SU-DHL-6 (cell line): ENCODE measurements around the gene AKT1.
"Not testable (repeated sequence)": the region's sequence is repeated elsewhere in the genome, so short reads cannot be mapped to it uniquely, and the experiment has no call there.

Experiments used
- H2AFZ ChIP-seq: fragments of 200-600 bp; sonication (generic); 2 replicates; pipeline ENCODE4 v1.6.1; 2014; ENCODE audit warnings: low read depth, mild to moderate bottlenecking, moderate library complexity, mixed read lengths, antibody characterized with exemption, low read length; ENCODE audit not compliant: severe bottlenecking
- H3F3A ChIP-seq: fragments of 200-600 bp; shearing (Covaris generic); 2 replicates; pipeline ENCODE4 v1.6.0; 2016; ENCODE audit warnings: antibody characterized with exemption, mild to moderate bottlenecking; ENCODE audit not compliant: insufficient read depth
- H3K27ac ChIP-seq: fragments of 200-600 bp; sonication (generic); 2 replicates; pipeline ENCODE4 v1.5.1; 2016; ENCODE audit warnings: low read depth, mild to moderate bottlenecking, low read length, moderate library complexity, mixed read lengths
- H3K27me3 ChIP-seq: fragments of 200-600 bp; sonication (generic), shearing (Covaris generic); 2 replicates; pipeline ENCODE4 v1.6.0; 2014; ENCODE audit warnings: mild to moderate bottlenecking, low read length
- H3K36me3 ChIP-seq: fragments of 200-600 bp; sonication (generic); 2 replicates; pipeline ENCODE4 v1.6.1; 2014; ENCODE audit warnings: mild to moderate bottlenecking, low read length, mixed read lengths
- H3K4me2 ChIP-seq: fragments of 300-600, 200-600 bp; shearing (Covaris generic), sonication (generic); 2 replicates; pipeline ENCODE4 v1.6.0; 2014; ENCODE audit warnings: low read length, low read depth, mild to moderate bottlenecking; ENCODE audit not compliant: poor library complexity, severe bottlenecking
- H3K4me3 ChIP-seq: fragments of 200-600 bp; sonication (generic); 2 replicates; pipeline ENCODE4 v1.5.1; 2014; ENCODE audit warnings: antibody characterized with exemption, low read length, mild to moderate bottlenecking, mixed read lengths; ENCODE audit not compliant: insufficient read depth, poor library complexity, severe bottlenecking
- H3K79me2 ChIP-seq: fragments of 200-600 bp; sonication (generic); 2 replicates; pipeline ENCODE4 v1.6.1; 2014; ENCODE audit warnings: mild to moderate bottlenecking, low read length, moderate library complexity; ENCODE audit not compliant: insufficient read depth
- H3K9ac ChIP-seq: fragments of 200-600 bp; sonication (generic); 2 replicates; pipeline ENCODE4 v1.7.0; 2014; ENCODE audit warnings: mild to moderate bottlenecking, low read length
- H3K9me2 ChIP-seq: fragments of 200-600 bp; sonication (generic); replicated peaks from 2 replicates; pipeline ENCODE4 v1.6.1; 2014; ENCODE audit warnings: low read length; ENCODE audit not compliant: insufficient read depth
- H3K9me3 ChIP-seq: fragments of 200-600 bp; sonication (generic); 2 replicates; pipeline ENCODE4 v1.6.1; 2014; ENCODE audit warnings: low read length, mixed read lengths; ENCODE audit not compliant: insufficient read depth
- H4K20me1 ChIP-seq: fragments of 200-600 bp; sonication (generic); 2 replicates; pipeline ENCODE4 v1.6.1; 2014; ENCODE audit warnings: low read depth, mild to moderate bottlenecking, antibody characterized with exemption, low read length, moderate library complexity, mixed read lengths
- EZH2phosphoT487 ChIP-seq: fragments of 200-600 bp; sonication (generic), shearing (Covaris generic); conservative IDR thresholded peaks from 2 replicates; pipeline ENCODE4 v1.6.1; 2018; ENCODE audit warnings: mild to moderate bottlenecking, antibody characterized with exemption, low read length, moderate library complexity, mixed read lengths
- TF ChIP-seq, protein P1 (sequence below): fragments of 200-600 bp; sonication (generic); IDR thresholded peaks from one replicate; pipeline ENCODE4 v1.5.1; 2017; ENCODE audit warnings: antibody characterized with exemption, mild to moderate bottlenecking, low read length, moderate library complexity; ENCODE audit not compliant: insufficient read depth, poor library complexity, severe bottlenecking

The AKT1 gene

GRCh38 chr14:104843442-104844305 is 48.1 kb upstream of the AKT1 start:
- Histone ChIP-seq H3K9me2 (no peaks in the 10 kb centered on the region), H3K36me3 (no peaks in the 10 kb centered on the region), H3K27ac (no peak overlapping the region), H3K9me3 (no peaks in the 10 kb centered on the region), H2AFZ (no peak overlapping the region), H3K4me2 (no peak overlapping the region), H3K9ac (no peak overlapping the region), H3K27me3 (no peaks in the 10 kb centered on the region), H4K20me1 (no peaks in the 10 kb centered on the region), H3K4me3 (no peak overlapping the region), H3F3A (no peaks in the 10 kb centered on the region), H3K79me2 (no peaks in the 10 kb centered on the region)
- TF ChIP-seq, protein P1, sequence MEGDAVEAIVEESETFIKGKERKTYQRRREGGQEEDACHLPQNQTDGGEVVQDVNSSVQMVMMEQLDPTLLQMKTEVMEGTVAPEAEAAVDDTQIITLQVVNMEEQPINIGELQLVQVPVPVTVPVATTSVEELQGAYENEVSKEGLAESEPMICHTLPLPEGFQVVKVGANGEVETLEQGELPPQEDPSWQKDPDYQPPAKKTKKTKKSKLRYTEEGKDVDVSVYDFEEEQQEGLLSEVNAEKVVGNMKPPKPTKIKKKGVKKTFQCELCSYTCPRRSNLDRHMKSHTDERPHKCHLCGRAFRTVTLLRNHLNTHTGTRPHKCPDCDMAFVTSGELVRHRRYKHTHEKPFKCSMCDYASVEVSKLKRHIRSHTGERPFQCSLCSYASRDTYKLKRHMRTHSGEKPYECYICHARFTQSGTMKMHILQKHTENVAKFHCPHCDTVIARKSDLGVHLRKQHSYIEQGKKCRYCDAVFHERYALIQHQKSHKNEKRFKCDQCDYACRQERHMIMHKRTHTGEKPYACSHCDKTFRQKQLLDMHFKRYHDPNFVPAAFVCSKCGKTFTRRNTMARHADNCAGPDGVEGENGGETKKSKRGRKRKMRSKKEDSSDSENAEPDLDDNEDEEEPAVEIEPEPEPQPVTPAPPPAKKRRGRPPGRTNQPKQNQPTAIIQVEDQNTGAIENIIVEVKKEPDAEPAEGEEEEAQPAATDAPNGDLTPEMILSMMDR = no peak
- no peak for TF ChIP-seq EZH2phosphoT487

DNA sequence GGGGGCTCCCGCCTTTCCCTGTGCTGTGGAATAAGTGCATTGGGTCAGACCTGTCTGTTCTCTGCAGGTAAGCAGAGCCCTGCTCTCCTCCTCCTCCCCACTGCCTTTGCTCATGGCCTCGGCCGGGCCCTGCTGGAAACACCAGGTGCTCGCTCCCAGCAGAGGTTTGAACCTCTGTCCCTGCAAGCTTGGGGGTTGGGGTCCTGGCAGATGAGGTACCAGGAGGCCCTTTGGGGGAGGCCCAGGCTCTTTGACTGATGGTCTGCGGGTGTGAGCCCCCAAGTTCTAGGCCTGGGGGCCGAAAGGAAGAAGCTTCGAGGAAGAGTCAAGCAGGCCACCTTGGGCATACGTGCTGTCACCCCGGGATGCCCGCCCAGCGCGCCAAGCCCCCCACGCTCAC is 47.5 kb upstream of the AKT1 start:
- Histone ChIP-seq H3K27me3 (no peaks in the 10 kb centered on the region), H3K9me2 (no peaks in the 10 kb centered on the region), H4K20me1 (no peaks in the 10 kb centered on the region), H3K9me3 (no peaks in the 10 kb centered on the region), H3K4me2 (no peak overlapping the region), H3K4me3 (no peak overlapping the region), H3F3A (no peaks in the 10 kb centered on the region), H2AFZ (no peak overlapping the region), H3K27ac (no peak overlapping the region), H3K36me3 (no peaks in the 10 kb centered on the region), H3K79me2 (no peaks in the 10 kb centered on the region), H3K9ac (no peak overlapping the region)
- TF ChIP-seq, protein P1 = no peak
- no peak for TF ChIP-seq EZH2phosphoT487

DNA sequence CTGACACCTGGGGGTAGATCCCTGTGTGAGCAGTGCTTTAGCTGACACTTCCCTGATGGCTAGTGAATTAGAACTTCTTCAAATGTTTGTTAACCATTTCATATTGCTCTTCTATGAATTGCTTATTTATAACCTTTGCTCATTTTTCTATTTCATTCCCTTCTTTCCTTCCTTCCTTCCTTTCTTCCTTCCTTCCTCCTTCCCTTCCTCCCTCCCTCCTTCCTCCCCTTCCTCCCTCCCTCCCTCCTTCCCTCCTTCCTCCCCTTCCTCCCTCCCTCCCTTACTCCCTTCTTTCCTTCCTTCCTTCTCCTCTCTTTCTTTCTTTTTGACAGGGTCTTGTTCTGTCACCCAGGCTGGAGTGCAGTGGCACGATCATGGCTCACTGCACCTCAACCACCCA is 46.2 kb upstream of the AKT1 start:
- Histone ChIP-seq H3K4me2 (no peak overlapping the region), H3K9me2 (no peaks in the 10 kb centered on the region), H3K4me3 (no peak overlapping the region), H3K27me3 (no peaks in the 10 kb centered on the region), H3K9ac (no peak overlapping the region), H3F3A (no peaks in the 10 kb centered on the region), H3K79me2 (no peaks in the 10 kb centered on the region), H3K36me3 (no peaks in the 10 kb centered on the region), H2AFZ (no peak overlapping the region), H3K9me3 (no peaks in the 10 kb centered on the region), H3K27ac (no peak overlapping the region), H4K20me1 (no peaks in the 10 kb centered on the region)
- no peak for TF ChIP-seq EZH2phosphoT487
- TF ChIP-seq, protein P1 = no peak

DNA sequence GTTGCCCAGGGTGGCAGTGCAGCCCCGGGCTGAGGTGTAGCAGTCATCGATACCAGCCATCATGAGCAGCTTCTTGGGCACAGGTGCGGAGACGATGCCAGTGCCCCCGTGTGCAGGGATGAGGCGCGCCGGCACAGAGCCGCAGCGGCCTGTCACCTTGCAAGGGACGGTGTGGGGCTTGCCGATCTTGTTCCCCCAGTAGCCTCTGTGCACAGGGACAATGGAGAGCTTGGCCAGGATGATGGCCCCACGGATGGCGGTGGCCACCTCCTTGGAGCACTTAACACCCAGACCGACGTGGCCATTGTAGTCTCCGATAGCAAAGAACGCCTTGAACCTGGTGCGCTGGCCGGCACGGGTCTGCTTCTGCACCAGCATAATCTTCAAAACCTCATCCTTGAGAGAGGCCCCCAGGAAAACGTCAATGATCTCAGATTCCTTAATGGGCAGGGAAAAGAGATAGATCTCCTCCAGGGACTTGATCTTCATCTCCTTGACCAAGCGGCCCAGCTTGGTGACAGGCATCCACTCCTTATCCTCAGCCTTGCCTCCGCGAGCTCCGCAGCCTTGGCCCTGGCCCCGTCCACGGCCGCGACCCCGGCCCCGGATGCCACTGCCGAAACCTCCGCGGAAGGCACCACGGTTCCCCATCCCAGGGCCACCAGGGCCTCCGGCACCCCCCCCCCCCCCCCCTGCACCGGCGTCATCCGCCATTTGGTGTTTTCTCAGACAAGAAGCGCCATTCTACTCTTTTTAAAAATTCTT is 40.8 kb upstream of the AKT1 start:
- not testable (repeated sequence) for H3K27me3 ChIP-seq, H3F3A ChIP-seq, H3K9me3 ChIP-seq, H4K20me1 ChIP-seq, H3K9ac ChIP-seq, H3K4me2 ChIP-seq, H2AFZ ChIP-seq, H3K27ac ChIP-seq, H3K9me2 ChIP-seq, H3K4me3 ChIP-seq, H3K36me3 ChIP-seq, H3K79me2 ChIP-seq
